ENCODE measurements around the gene LRRC3. TPM values are rescaled to one million over a fixed set of nuclear protein-coding genes. Genes with fewer than 3 reads are reported as not detected.

LRRC3 gene
- total RNA-seq, 1 experiment from 2014 or later = 0.48 TPM

DNA sequence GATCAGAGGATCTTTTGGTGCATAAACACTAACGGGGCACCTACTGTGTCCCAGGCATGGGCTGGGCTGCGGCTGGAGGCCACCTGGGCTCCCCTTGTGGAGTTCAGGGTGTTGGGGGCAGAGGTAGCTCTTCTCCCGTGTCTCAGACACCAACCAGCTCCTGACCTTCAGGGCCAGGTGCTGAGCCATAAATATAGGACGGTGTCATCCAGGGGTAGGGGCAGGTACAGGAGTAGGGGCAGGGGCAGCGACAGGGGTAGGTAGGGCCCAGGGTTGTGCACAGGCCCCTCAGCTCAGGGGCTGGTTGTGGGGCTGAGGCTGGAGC, 18.0 kb upstream of the LRRC3 start:
- Histone ChIP-seq H3K27me3 (ENCODE audit: insufficient read depth, low read depth) (peaks cover 47% of the 10 kb centered on the region), H3F3A (ENCODE audit: insufficient read depth, low read depth) (no peaks in the 10 kb centered on the region), H2AFZ (no peak overlapping the region), H4K20me1 (ENCODE audit: insufficient read depth) (no peaks in the 10 kb centered on the region), H3K9me2 (ENCODE audit: insufficient read depth) (no peaks in the 10 kb centered on the region), H3K4me1 (replicated peaks; ENCODE audit: insufficient read depth) (no peaks in the 10 kb centered on the region), H3K4me3 (no peak overlapping the region), H3K36me3 (ENCODE audit: low read depth) (no peaks in the 10 kb centered on the region), H3K4me2 (no peak overlapping the region), H3K27ac (no peak overlapping the region), H3K9me3 (ENCODE audit: insufficient read depth, low read depth) (no peaks in the 10 kb centered on the region), H3K79me2 (ENCODE audit: low read depth) (no peaks in the 10 kb centered on the region)
- CTCF ChIA-PET = no interaction called here
- no peak for DNase-seq
- intact Hi-C loops (cut with micrococcal nuclease; ENCODE audit: unreplicated experiment) = no loop called here
- POLR2A ChIA-PET (ENCODE audit: unreplicated experiment) = no interaction called here
- TF ChIP-seq CTCF (conservative IDR thresholded peaks at IDR 0.05) (no peak), EZH2 (IDR thresholded peaks at IDR 0.05; ENCODE audit: low read depth) (no peak)
- BruUV-seq (replicated peaks) = no TSS peak

DNA sequence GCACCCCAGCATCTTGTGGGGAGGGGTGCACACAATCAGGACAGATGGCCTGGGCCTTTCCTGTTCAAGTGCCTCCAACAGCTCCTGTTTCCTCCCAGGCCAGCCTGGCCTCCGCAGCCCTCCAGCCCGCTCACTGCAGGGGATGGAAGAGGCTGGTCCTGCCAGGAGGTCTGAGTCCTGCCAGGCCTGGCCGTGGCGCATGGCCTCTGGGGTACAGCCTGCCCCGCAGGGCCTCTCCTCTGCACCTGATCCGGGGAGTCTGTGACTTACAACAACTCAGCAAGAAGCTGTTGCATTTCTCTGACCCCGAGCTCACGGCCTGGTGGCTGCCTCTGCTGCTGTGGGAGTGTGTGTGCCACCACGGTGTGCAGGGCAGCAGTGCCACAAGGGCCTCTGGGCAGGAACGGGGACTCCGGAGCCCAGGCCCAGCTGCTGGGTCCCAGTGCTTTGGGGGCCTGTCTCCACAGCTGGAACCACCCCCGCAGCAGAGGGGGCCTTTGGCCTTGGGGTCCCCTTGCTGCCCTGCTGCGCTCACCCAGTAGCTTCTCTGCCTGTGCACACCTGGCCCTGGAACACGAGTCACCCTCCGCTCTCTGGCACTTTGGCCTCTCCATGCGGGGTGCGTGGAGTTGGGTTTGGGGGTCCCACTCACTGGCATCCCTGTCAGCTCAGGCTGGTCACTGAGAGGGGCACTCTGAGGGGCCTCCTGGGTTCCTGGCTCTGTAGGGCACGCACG, 17.4 kb upstream of the LRRC3 start:
- Histone ChIP-seq H3K9me2 (ENCODE audit: insufficient read depth) (no peaks in the 10 kb centered on the region), H2AFZ (no peak overlapping the region), H3K27me3 (ENCODE audit: insufficient read depth, low read depth) (peaks cover 44% of the 10 kb centered on the region), H3K36me3 (ENCODE audit: low read depth) (no peaks in the 10 kb centered on the region), H3K4me3 (no peak overlapping the region), H3K79me2 (ENCODE audit: low read depth) (no peaks in the 10 kb centered on the region), H3K4me2 (no peak overlapping the region), H4K20me1 (ENCODE audit: insufficient read depth) (no peaks in the 10 kb centered on the region), H3K4me1 (replicated peaks; ENCODE audit: insufficient read depth) (no peaks in the 10 kb centered on the region), H3F3A (ENCODE audit: insufficient read depth, low read depth) (no peaks in the 10 kb centered on the region), H3K27ac (no peak overlapping the region), H3K9me3 (ENCODE audit: insufficient read depth, low read depth) (no peaks in the 10 kb centered on the region)
- no peak for DNase-seq
- CTCF ChIA-PET = no interaction called here
- intact Hi-C loops (cut with micrococcal nuclease; ENCODE audit: unreplicated experiment) = no loop called here
- no TSS peak for BruUV-seq (replicated peaks)
- POLR2A ChIA-PET (ENCODE audit: unreplicated experiment) = no interaction called here
- TF ChIP-seq CTCF (conservative IDR thresholded peaks at IDR 0.05) (no peak), EZH2 (IDR thresholded peaks at IDR 0.05; ENCODE audit: low read depth) (no peak)

- no peaks in the 10 kb centered on the region for H3K9me2 ChIP-seq (ENCODE audit: insufficient read depth)
- H3K79me2 ChIP-seq (ENCODE audit: low read depth) = no peaks in the 10 kb centered on the region
- no peak overlapping the region for H3K27ac ChIP-seq
- TF ChIP-seq EZH2 (IDR thresholded peaks at IDR 0.05; ENCODE audit: low read depth) = no peak
- no peak for TF ChIP-seq CTCF (conservative IDR thresholded peaks at IDR 0.05)
- no peaks in the 10 kb centered on the region for H3K4me1 ChIP-seq (replicated peaks; ENCODE audit: insufficient read depth)
- no TSS peak for BruUV-seq (replicated peaks)
- H3K4me2 ChIP-seq = no peak overlapping the region
- no peaks in the 10 kb centered on the region for H3F3A ChIP-seq (ENCODE audit: insufficient read depth, low read depth)
- CTCF ChIA-PET = no interaction called here
- intact Hi-C loops (cut with micrococcal nuclease; ENCODE audit: unreplicated experiment) = no loop called here
- no peaks in the 10 kb centered on the region for H3K9me3 ChIP-seq (ENCODE audit: insufficient read depth, low read depth)
- H3K4me3 ChIP-seq = no peak overlapping the region
- no peaks in the 10 kb centered on the region for H3K36me3 ChIP-seq (ENCODE audit: low read depth)
- POLR2A ChIA-PET (ENCODE audit: unreplicated experiment) = no interaction called here
- H3K27me3 ChIP-seq (ENCODE audit: insufficient read depth, low read depth) = peaks cover 36% of the 10 kb centered on the region
- no peaks in the 10 kb centered on the region for H4K20me1 ChIP-seq (ENCODE audit: insufficient read depth)
- DNase-seq = peak in 1 of 2 experiments; percentile 9
- H2AFZ ChIP-seq = no peak overlapping the region
Observed at GRCh38 chr21:44438531-44439210, 16.6 kb upstream of the LRRC3 start.
